PC-9 (cell line): ENCODE measurements around the gene DHRS7. TPM values are rescaled to one million over a fixed set of nuclear protein-coding genes. Genes with fewer than 3 reads are reported as not detected.

Experiments used
- BruUV-seq: library from RNA; stranded (reverse); fragments of 400-500 nt; replicated peaks from 2 replicates; lab custom pipeline; 2021; lab: Mats Ljungman, UMichigan
- CTCF ChIA-PET: fragments of 300-600 bp; sonication (Branson Sonifier 250); formaldehyde crosslinking; loops from one replicate; lab custom pipeline; 2022; ENCODE audit warnings: antibody characterized with exemption; lab: Charles Lee
- POLR2A ChIA-PET: fragments of 300-600 bp; sonication (Branson Sonifier 250); formaldehyde crosslinking; loops from one replicate; lab custom pipeline; 2022; ENCODE audit warnings: antibody characterized with exemption; ENCODE audit not compliant: unreplicated experiment; lab: Charles Lee
- DNase-seq, 2 experiments: peaks; one replicate each; pipeline versions ENCODE4 v3.0.0 to v3.0.0-alpha.2; 2015 to 2022; ENCODE audit warnings: mixed read lengths in 1 of 2
- H2AFZ ChIP-seq: fragments of 200-600 bp; sonication (generic); 2 replicates; pipeline ENCODE4 v1.8.1; 2017; ENCODE audit warnings: antibody characterized with exemption
- H3F3A ChIP-seq: fragments of 200-600 bp; sonication (generic); 2 replicates; pipeline ENCODE4 v1.8.1; 2017; ENCODE audit warnings: antibody characterized with exemption, mild to moderate bottlenecking, low read depth; ENCODE audit not compliant: insufficient read depth
- H3K27ac ChIP-seq: fragments of 200-600 bp; sonication (generic); 2 replicates; pipeline ENCODE4 v1.6.1; 2016; ENCODE audit warnings: mixed run types
- H3K27me3 ChIP-seq: fragments of 200-600 bp; sonication (generic); 2 replicates; pipeline ENCODE4 v1.6.1; 2016; ENCODE audit warnings: low read depth, mixed run types; ENCODE audit not compliant: insufficient read depth
- H3K36me3 ChIP-seq: fragments of 200-600 bp; sonication (generic); 2 replicates; pipeline ENCODE4 v1.6.1; 2016; ENCODE audit warnings: low read depth, mixed run types
- H3K4me1 ChIP-seq: fragments of 200-600 bp; sonication (generic); replicated peaks from 2 replicates; pipeline ENCODE4 v1.6.1; 2016; ENCODE audit warnings: mixed run types; ENCODE audit not compliant: insufficient read depth
- H3K4me2 ChIP-seq: fragments of 200-600 bp; sonication (generic); 2 replicates; pipeline ENCODE4 v1.6.1; 2017; ENCODE audit warnings: mixed run types
- H3K4me3 ChIP-seq: fragments of 200-600 bp; sonication (generic); 2 replicates; pipeline ENCODE4 v1.6.1; 2016; ENCODE audit warnings: mixed run types
- H3K79me2 ChIP-seq: fragments of 200-600 bp; sonication (generic); 2 replicates; pipeline ENCODE4 v1.6.1; 2017; ENCODE audit warnings: low read depth, mixed run types
- H3K9me2 ChIP-seq: fragments of 200-600 bp; sonication (generic); 2 replicates; pipeline ENCODE4 v1.8.1; 2017; ENCODE audit warnings: mild to moderate bottlenecking; ENCODE audit not compliant: insufficient read depth
- H3K9me3 ChIP-seq: fragments of 200-600 bp; sonication (generic); 2 replicates; pipeline ENCODE4 v1.8.1; 2016; ENCODE audit warnings: low read depth; ENCODE audit not compliant: insufficient read depth
- H4K20me1 ChIP-seq: fragments of 200-600 bp; sonication (generic); 2 replicates; pipeline ENCODE4 v1.8.1; 2017; ENCODE audit not compliant: insufficient read depth
- EZH2 ChIP-seq: fragments of 200-600 bp; sonication (generic); IDR thresholded peaks from 2 replicates; pipeline ENCODE4 v1.8.0; 2017; ENCODE audit warnings: antibody characterized with exemption, low read depth
- intact Hi-C: fragments of 100-400 bp; cut with micrococcal nuclease; formaldehyde crosslinking; loops from one replicate; pipeline ENCODE4 v1.10.0; 2022; ENCODE audit not compliant: unreplicated experiment
- total RNA-seq: library from RNA; stranded (reverse); gene quantifications from 2 replicates; pipeline ENCODE4 v1.2.3, GENCODE V29; 2021
- TF ChIP-seq, protein P1 (sequence below): fragments of 200-600 bp; sonication (generic); conservative IDR thresholded peaks from 2 replicates; pipeline ENCODE4 v1.6.1; 2017; ENCODE audit warnings: mixed run types, antibody characterized with exemption, mild to moderate bottlenecking, moderate library complexity

The DHRS7 gene
- total RNA-seq, 1 experiment from 2014 or later: 55.1 TPM

GRCh38 chr14:60134702-60135101 lies 30.5 kb downstream of the DHRS7 start:
- no peaks in the 10 kb centered on the region for H3K9me3 ChIP-seq
- ChIA-PET POLR2A (no interaction called here), CTCF (interaction anchor here (0.6 kb wide), 1 partner anchor 169 kb away, joined by 3 read pairs; no protein-coding TSS in a partner anchor)
- H3K79me2 ChIP-seq: no peaks in the 10 kb centered on the region
- H3F3A ChIP-seq: no peaks in the 10 kb centered on the region
- no peak overlapping the region for H3K4me2 ChIP-seq
- no peaks in the 10 kb centered on the region for H3K9me2 ChIP-seq
- no peaks in the 10 kb centered on the region for H4K20me1 ChIP-seq
- no peak overlapping the region for H3K27ac ChIP-seq
- H3K36me3 ChIP-seq: no peaks in the 10 kb centered on the region
- H3K4me3 ChIP-seq: no peak overlapping the region
- TF ChIP-seq, protein P1, sequence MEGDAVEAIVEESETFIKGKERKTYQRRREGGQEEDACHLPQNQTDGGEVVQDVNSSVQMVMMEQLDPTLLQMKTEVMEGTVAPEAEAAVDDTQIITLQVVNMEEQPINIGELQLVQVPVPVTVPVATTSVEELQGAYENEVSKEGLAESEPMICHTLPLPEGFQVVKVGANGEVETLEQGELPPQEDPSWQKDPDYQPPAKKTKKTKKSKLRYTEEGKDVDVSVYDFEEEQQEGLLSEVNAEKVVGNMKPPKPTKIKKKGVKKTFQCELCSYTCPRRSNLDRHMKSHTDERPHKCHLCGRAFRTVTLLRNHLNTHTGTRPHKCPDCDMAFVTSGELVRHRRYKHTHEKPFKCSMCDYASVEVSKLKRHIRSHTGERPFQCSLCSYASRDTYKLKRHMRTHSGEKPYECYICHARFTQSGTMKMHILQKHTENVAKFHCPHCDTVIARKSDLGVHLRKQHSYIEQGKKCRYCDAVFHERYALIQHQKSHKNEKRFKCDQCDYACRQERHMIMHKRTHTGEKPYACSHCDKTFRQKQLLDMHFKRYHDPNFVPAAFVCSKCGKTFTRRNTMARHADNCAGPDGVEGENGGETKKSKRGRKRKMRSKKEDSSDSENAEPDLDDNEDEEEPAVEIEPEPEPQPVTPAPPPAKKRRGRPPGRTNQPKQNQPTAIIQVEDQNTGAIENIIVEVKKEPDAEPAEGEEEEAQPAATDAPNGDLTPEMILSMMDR: no peak
- TF ChIP-seq EZH2: no peak
- H2AFZ ChIP-seq: no peak overlapping the region
- H3K4me1 ChIP-seq: no peaks in the 10 kb centered on the region
- no TSS peak for BruUV-seq
- intact Hi-C loops: no loop called here
- no peaks in the 10 kb centered on the region for H3K27me3 ChIP-seq
- DNase-seq: no peak

- ChIA-PET POLR2A (no interaction called here), CTCF (no interaction called here)
- H3K27ac ChIP-seq: no peak overlapping the region
Measured at GRCh38 chr14:60133487-60133886, 31.7 kb downstream of the DHRS7 start.

DNA sequence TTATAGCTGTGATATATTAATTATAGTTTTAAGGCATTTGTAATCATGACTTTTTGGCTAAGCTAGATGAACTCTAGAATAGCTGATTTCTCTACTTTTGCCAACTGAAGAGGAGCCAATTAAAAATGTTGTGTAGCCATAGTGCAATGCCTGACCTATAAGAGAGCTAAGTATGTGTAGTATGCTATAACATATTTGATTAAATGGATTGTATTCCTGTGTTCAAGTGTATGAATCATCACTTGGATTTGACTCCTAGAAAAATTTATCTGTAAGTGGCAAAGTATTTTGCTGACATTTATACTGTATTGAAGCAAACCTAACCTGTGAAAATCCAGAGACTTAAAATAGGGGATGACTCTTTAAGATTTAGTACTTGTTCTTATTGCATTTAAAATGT lies 39.3 kb downstream of the DHRS7 start:
- H3K4me2 ChIP-seq: no peak overlapping the region
- no peaks in the 10 kb centered on the region for H3K27me3 ChIP-seq
- no peaks in the 10 kb centered on the region for H3K9me2 ChIP-seq
- CTCF ChIA-PET: no interaction called here
- H3K4me1 ChIP-seq: no peaks in the 10 kb centered on the region
- TF ChIP-seq, protein P1: no peak
- no peak for TF ChIP-seq EZH2
- DNase-seq: no peak
- H2AFZ ChIP-seq: no peak overlapping the region
- POLR2A ChIA-PET: interaction anchor here (0.6 kb wide), 2 partner anchors 36 to 641 kb away, joined by 3 to 4 read pairs; partner anchors contain the start of genes JKAMP and L3HYPDH
- no peaks in the 10 kb centered on the region for H3K9me3 ChIP-seq
- no peak overlapping the region for H3K27ac ChIP-seq
- no peaks in the 10 kb centered on the region for H3K79me2 ChIP-seq
- H3F3A ChIP-seq: no peaks in the 10 kb centered on the region
- intact Hi-C loops: no loop called here
- BruUV-seq: no TSS peak
- no peaks in the 10 kb centered on the region for H4K20me1 ChIP-seq
- H3K36me3 ChIP-seq: peaks cover 39% of the 10 kb centered on the region
- no peak overlapping the region for H3K4me3 ChIP-seq

More at GRCh38 chr14:60133487-60133886, 31.7 kb downstream of the DHRS7 start:
- no peaks in the 10 kb centered on the region for H3K79me2 ChIP-seq
- DNase-seq: no peak
- H3K9me3 ChIP-seq: no peaks in the 10 kb centered on the region
- intact Hi-C loops: no loop called here
- TF ChIP-seq EZH2: no peak
- TF ChIP-seq, protein P1: no peak
- H2AFZ ChIP-seq: no peak overlapping the region
- no peaks in the 10 kb centered on the region for H3K27me3 ChIP-seq
- H3K36me3 ChIP-seq: no peaks in the 10 kb centered on the region
- no peaks in the 10 kb centered on the region for H4K20me1 ChIP-seq
- BruUV-seq: no TSS peak
- no peaks in the 10 kb centered on the region for H3F3A ChIP-seq
- H3K9me2 ChIP-seq: no peaks in the 10 kb centered on the region
- H3K4me3 ChIP-seq: no peak overlapping the region
- H3K4me2 ChIP-seq: no peak overlapping the region
- H3K4me1 ChIP-seq: no peaks in the 10 kb centered on the region
